Measurements from ENCODE around the gene RAB40C. TPM values are rescaled to one million over a fixed set of nuclear protein-coding genes. Genes with fewer than 3 reads are reported as not detected.

Gene RAB40C
- total RNA-seq, 6 experiments from 2014 or later: 10.0 to 14.1 (median 12.0) TPM

GRCh38 chr16:659618-660017 lies 69.8 kb downstream of the RAB40C start:
- H3K36me3 ChIP-seq: no peaks in the 10 kb centered on the region
- no peak overlapping the region for H3K4me3 ChIP-seq
- no peak overlapping the region for H3K27ac ChIP-seq
- DNase-seq (no peak), ATAC-seq (no peak)
- H3K27me3 ChIP-seq: no peaks in the 10 kb centered on the region
- intact Hi-C loops (cut with DNase I): no loop called here
- no peaks in the 10 kb centered on the region for H3K9me3 ChIP-seq
- no peak for TF ChIP-seq CTCF (IDR thresholded peaks at IDR 0.05)
- no peak for TF ChIP-seq POLR2A (IDR thresholded peaks at IDR 0.05)
- H3K4me1 ChIP-seq: peaks cover 0 to 11% (median 0%) of the 10 kb centered on the region in 4 donors
- no CpG with 5 or more reads among the region's 20 CpGs for WGBS (ENCODE audit: insufficient coverage, low coverage, low lambda C conversion rate, missing lambda C conversion rate)

- intact Hi-C loops (cut with DNase I): no loop called here
- ATAC-seq: no peak
Measured at GRCh38 chr16:660132-660458, 70.2 kb downstream of the RAB40C start.

GRCh38 chr16:660459-661183 lies 70.8 kb downstream of the RAB40C start:
- peak; percentile 79 to 90 (median 82) for ATAC-seq
- intact Hi-C loops (cut with DNase I): no loop called here

More at GRCh38 chr16:660132-660458, 70.2 kb downstream of the RAB40C start:
- WGBS (ENCODE audit: insufficient coverage, low coverage, low lambda C conversion rate, missing lambda C conversion rate): 100% methylated on average over 1 of the region's 6 CpGs
- Histone ChIP-seq H3K27ac (no peak overlapping the region), H3K9me3 (no peaks in the 10 kb centered on the region), H3K4me1 (peaks cover 0 to 11% (median 0%) of the 10 kb centered on the region in 4 donors), H3K27me3 (no peaks in the 10 kb centered on the region), H3K4me3 (no peak overlapping the region), H3K36me3 (no peaks in the 10 kb centered on the region)
- no peak for TF ChIP-seq POLR2A (IDR thresholded peaks at IDR 0.05)
- no peak for TF ChIP-seq CTCF (IDR thresholded peaks at IDR 0.05)
- no peak for DNase-seq

GRCh38 chr16:661184-661821 lies 71.4 kb downstream of the RAB40C start:
- Histone ChIP-seq H3K27me3 (no peaks in the 10 kb centered on the region), H3K9me3 (no peaks in the 10 kb centered on the region), H3K4me1 (peaks cover 0 to 11% (median 0%) of the 10 kb centered on the region in 4 donors), H3K4me3 (peak overlapping the region in 1 of 3 donors; percentile 26), H3K27ac (peak overlapping the region in 1 of 3 donors; percentile 49), H3K36me3 (no peaks in the 10 kb centered on the region)
- 28% methylated on average over 6 of the region's 35 CpGs for WGBS (ENCODE audit: insufficient coverage, low coverage, low lambda C conversion rate, missing lambda C conversion rate)
- ATAC-seq (peak; percentile 10 to 60 (median 27)), DNase-seq (no peak)
- peak; percentile 7 for TF ChIP-seq POLR2A (IDR thresholded peaks at IDR 0.05)
- TF ChIP-seq CTCF (IDR thresholded peaks at IDR 0.05): no peak
- intact Hi-C loops (cut with DNase I): no loop called here

More at GRCh38 chr16:660459-661183, 70.8 kb downstream of the RAB40C start:
- peaks cover 0 to 11% (median 0%) of the 10 kb centered on the region in 4 donors for H3K4me1 ChIP-seq
- 6% methylated on average over 7 of the region's 43 CpGs for WGBS (ENCODE audit: insufficient coverage, low coverage, low lambda C conversion rate, missing lambda C conversion rate)
- peak overlapping the region in 1 of 3 donors; percentile 26 for H3K4me3 ChIP-seq
- H3K27ac ChIP-seq: peak overlapping the region in 2 of 3 donors; percentile 16 to 49
- DNase-seq: peak; percentile 83 to 91 (median 91)
- H3K36me3 ChIP-seq: no peaks in the 10 kb centered on the region
- no peaks in the 10 kb centered on the region for H3K9me3 ChIP-seq
- TF ChIP-seq CTCF (IDR thresholded peaks at IDR 0.05): peak; percentile 36 to 53 (median 47)
- TF ChIP-seq POLR2A (IDR thresholded peaks at IDR 0.05): peak; percentile 12
- no peaks in the 10 kb centered on the region for H3K27me3 ChIP-seq
